ENCODE results near the gene RORC. TPM values are rescaled to one million over a fixed set of nuclear protein-coding genes. Genes with fewer than 3 reads are reported as not detected.
A peak's percentile ranks its signal among the peaks of the same experiment; 100 is the strongest.

Gene RORC
- total RNA-seq, 1 donor from 2014 or later, result 0.72 TPM

DNA sequence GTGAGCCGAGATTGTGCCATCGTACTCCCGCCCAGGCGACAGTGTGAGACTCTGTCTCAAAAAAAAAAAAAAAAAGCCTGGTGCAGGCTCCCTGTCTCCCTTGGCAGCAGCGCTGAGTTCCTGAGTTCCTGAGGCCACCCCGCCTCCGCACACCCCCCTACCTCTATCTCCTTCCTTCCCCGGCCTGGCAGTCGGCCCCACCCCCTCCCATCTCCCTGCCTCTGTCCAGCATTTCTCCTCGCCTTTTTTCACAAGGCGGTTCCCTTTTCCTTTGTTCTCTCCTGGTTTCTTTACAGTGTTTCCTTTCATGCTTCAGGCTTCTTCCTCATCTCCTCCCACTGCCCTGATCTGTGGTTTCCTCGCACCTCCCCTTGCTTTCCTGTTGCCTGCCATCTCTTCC lies 2.7 kb downstream of the RORC start:
- DNase-seq (ENCODE audit: low read depth), result peak; percentile 32

DNA sequence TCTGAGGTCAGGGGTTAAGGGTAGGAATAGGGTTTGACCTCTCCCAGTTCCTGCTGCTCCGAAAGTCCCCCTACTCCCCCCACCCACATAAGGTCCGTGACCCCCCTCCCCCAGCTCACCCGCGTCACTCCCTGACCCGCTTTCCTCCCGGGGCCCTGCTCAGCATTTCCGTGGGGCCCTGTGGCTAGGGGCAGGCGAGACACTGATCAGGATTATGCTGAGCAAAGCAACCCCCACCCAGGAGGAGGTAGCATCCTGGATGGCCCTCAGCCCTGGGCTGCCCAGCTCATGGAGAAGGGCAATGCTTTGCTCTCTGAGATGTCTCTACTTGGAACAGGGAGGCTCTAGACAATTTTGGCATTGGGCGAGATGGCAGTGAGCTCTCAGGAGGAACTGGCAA lies 3.7 kb downstream of the RORC start:
- no peak for DNase-seq (ENCODE audit: low read depth)

DNA sequence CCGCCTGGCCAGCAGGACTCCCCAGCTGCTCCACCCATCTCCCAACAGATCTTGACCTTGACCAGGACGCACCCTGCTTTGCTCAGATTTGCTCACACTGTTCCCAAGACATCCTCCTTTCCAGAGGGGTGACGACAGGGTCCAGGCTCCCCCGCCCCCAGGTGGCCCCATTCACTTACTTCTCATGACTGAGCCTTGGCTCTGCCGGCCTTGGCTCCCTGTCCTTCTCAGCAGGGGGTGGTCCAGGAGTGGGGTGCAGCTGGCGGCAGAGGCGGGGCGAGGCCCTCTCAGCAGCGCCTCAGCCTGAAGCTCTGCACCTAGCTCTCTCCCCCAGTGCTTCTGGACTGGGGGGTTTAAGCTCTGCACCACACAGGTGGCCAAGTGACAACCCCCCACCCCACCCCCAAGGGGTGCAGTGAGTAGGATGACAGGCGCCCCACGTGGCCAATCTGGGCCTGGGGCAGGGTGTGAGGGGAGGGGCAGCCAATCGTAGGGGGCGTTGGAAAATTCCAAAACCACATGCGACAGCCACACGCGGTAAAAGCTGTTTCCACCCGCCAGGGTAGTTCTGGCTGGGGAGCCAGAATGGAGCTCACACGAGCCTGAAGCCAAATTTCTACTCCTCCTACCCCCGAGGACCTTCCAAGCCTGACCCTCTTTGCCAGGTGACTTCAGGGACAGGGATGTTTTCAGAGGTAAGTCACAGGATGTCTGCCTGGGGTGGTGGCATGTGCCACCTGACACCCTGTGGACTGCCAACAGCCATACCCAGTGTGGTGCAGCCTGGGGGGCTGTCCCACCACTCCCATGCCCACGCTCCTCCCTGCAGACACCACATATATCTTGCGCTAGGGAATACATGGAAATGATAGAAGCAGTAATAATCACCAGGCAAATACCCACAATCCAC lies 5.6 kb downstream of the RORC start:
- no peak for DNase-seq (ENCODE audit: low read depth)

DNA sequence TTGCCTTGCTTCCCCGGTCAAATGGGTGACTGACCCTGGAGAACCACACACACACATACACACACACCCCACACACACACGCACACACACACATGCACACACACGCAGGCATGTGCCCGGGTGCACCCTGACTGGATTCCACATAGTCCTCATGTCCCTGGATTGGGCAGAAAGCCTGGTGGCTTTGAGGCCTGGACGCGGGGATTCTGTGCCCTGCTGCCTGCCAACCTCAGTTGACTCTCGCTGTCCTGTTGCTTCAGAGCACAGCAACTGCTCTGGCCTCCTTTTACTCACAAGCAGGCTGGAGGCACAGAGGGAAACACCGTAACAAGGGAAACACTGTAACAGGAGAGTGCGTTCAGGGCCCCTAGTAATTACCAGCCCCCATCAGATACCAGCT lies 6.4 kb downstream of the RORC start:
- DNase-seq (ENCODE audit: low read depth), result peak; percentile 38

DNA sequence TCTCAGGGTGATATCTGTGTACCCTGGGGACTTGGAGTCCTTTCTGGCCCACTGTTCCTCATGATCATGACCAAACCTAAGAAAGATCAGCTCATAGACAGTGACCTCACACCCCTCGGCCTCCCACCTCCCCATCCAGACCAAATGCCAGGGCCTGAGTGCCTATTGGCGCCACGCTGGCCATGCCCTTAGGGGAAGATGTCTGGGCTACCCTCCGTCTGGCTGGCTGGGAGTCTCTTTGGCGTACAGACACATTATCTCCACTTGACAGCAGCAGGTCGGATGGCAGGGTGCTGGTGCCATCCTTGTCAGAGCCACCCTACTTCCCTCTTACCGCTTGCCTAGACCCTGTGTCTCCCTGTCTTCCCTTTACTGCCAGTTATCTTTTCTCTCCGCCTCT lies 8.4 kb downstream of the RORC start:
- no peak for DNase-seq (ENCODE audit: low read depth)

DNA sequence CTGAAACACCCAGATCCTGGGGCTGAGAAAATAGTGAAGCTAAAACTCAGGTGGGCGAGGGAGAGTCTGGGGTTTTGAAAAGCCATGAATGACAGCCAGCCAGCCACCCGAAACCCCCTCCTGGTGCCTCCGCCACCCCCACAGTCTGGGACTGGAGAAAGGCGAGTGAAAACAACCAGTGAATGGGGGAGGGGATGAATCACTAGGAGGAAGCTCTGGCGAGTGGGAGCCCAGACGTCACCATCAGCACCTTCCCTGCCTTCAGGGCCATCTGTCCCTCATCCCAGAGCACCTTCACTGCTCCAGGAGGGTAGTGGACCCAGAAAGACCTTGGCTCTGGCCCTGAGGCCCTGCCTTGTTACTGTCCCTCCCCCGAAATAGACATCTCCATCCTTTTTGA lies 9.2 kb downstream of the RORC start:
- no peak for DNase-seq (ENCODE audit: low read depth)

DNA sequence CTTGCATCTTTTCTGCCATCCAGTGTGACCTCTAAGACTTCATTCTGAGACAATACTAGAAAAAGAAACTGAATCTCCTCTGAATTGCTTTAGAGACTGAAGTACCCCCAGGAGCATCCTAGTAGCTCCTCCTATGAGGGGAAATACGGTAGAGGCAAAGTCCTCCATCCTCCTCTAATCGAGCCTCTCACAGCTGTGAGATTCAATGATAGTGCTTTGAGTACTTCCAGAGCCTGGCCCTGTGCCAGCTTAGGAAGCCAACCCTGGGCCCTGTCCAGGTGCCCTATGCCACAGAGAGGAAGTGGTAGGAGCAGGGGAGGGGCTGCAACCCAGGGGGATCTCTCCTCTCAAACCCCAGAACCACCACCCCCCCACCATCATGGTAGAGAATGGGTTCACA lies 10.7 kb downstream of the RORC start:
- DNase-seq (ENCODE audit: low read depth), result no peak

DNA sequence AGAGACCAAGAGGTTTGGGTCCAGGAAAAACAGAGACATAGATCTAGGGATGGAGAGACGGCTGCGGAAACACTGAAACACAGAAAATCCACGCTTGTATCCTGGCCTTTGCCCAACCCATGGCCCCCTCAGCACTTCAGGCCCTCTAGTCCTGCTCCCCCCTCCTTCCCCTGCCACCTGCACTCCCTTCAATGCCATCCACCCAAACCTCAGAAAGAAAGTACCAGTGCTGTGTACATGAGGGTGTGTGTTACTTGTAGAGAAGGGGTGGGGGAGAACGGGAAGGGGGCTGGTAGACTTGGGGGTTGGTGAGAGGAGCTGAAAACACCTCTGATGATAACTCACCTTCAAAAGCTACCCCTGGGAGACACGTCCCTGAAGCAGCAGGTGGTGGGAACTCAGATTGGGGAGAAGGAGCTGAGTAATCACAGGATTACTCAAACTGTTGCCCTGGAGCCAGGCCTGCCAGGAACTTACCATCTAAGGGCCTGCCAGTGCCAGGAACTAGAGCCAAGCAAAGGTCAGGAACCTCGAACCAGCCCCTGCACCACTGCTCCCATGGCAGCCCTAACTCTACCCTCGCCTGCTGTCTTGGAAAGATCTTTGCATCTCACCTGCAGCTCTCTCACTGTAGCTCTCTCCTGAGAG lies 11.5 kb downstream of the RORC start:
- DNase-seq (ENCODE audit: low read depth), result no peak

DNA sequence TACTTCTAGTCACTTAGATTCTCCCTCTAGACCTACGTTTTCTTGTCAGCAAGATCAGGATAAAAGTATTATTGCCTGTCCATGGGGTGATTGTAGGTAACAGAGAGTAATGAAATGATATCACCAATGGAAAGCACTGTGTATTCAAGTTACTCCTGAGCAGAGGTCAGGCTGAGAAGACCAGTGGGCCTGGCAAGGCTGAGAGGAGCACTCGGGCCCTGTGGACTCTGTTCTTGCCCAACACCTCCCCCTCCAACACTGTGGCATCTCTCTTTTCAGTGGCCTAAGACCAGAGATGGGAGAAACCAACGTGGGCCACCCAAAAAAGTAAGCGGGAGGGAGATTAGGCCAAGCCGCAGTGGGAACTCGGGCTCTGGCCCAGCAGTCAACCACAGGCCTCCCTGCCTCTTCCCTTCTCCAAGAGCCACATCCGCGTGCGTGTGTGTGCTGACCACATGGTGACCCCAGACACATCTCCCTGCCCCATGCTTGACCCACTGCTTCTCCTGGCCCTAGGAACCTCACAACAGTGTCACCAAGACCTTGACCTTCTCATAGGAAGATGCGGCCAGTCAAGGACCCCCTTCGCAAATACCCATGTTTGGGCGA lies 12.3 kb downstream of the RORC start:
- DNase-seq (ENCODE audit: low read depth), result no peak

DNA sequence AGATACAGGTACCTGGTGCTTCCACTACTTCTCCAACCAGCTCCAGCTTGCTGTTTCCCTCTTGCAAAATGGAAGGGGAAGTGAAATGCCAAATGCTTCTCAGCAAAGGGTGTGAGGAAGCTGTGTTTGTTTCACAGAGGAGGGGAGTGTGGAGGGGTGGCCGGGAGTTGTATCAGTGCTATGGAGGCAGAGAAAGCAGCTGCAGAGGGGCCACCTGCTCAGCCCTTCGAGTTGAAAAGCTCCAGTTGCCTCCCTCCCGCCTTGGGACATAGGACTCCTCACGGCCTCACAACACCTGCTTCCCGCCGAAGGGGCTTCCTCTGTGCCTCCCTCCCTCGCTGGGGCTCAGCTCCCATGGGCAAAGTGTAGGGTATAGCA lies 14.3 kb downstream of the RORC start:
- DNase-seq (ENCODE audit: low read depth), result no peak

DNA sequence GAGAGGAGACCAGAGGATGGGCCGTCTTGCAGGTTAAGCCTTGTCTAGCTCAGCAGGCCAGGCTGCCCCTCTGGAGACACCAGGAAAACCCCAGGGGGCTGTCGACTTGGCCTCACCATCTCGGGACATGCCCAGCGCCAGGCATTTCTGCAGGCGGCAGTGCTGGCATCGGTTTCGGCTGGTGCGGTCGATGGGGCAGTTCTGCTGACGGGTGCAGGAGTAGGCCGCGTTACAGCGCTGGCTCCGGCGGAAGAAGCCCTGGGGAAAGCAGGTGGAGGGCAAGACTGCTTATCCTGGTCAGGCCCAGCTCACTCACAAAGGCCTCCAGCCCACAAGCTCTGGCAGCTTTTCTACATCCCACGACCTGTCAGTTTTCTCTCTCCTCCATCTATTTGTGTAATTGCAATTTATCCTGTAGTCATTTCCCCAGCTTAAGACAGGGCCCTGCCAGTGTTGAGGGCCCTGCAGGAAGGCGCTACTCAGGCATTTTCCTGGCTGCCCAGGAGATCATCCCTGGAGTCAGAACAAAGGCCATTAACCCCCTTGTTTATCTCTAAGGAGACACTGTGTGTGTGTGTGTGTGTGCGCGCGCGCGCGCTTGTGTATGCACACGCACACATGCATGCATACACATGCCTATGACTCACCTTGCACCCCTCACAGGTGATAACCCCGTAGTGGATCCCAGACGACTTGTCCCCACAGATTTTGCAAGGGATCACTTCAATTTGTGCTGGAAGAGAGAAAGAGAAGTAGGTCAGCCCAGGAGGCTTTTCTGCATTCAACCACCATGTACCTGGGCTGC lies 14.9 kb downstream of the RORC start:
- DNase-seq (ENCODE audit: low read depth), result no peak

DNA sequence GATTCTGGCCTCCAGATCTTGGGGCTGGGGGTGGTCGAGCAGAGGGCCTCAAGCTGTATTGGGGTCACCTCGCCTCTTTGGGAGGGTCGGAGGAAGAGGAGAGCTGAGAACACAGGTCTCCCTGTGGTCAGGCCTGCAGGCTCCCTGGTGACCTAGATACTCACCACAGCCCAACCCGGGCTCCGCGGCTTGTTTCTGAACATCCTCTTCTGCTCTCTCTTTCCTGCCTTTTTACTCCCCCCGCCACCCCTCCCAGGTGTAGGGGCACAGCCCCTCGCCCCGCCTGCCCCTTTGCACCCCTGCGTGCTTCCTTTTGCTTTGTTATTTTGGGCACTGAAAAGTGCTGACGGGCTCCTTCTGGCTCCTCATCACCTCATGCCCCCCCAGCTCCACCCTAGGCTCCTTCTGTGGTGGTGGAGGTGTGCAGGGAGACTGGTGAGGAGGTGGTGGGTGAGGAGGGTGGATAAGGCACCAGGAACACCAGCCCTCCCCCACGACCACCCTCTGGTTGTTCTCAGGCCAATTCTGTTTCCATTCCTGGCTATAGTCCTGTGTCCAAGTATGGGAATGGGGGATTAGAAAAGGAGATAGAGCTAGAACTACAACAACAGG lies 15.8 kb downstream of the RORC start:
- DNase-seq (ENCODE audit: low read depth), result no peak

DNA sequence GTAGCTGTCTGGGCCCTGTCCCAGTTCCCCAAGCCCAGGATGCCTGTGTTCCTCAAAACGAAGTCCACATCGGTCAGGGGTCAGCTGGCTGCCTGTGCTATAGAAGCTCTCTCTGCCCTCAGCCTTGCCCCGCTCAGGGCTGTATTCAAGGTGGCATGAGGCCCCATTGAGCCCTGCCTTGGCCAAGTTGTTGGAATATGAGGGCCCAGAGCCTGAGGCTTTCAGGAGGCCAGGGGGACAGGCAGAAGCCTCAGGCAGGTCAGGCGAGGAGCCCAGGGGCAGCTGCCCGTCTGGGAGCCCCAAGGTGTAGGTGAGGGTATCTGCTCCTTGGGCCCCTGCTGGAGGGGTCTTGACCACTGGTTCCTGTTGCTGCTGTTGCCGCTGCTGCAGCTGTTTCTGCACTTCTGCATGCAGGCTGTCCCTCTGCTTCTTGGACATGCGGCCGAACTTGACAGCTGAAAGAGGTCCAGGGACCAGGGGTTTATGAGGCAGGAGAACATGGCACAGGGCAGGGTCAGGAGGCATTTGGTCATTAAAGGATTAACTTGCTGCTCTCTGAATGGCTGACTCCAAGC lies 16.5 kb downstream of the RORC start:
- DNase-seq (ENCODE audit: low read depth), result no peak

DNA sequence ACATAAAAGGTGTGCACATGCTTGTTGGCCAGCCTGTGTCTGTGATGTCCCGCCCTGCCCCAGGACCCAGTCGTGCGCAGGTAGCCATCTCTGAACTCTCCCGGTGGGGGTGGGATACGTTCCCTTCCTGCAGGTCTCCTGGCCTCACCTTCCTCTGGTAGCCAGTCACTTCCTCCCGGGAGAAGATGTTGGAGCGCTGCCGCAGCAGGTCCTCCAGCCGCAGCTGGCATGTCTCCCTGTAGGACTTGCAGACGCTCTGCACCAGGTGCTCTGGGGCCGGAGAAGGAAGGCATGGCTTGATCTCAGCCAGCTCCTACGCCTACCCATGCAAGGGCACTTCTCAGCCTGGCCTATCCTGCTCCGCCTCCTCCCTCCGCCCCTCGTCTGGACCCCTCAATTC lies 17.2 kb downstream of the RORC start:
- DNase-seq (ENCODE audit: low read depth), result no peak

DNA sequence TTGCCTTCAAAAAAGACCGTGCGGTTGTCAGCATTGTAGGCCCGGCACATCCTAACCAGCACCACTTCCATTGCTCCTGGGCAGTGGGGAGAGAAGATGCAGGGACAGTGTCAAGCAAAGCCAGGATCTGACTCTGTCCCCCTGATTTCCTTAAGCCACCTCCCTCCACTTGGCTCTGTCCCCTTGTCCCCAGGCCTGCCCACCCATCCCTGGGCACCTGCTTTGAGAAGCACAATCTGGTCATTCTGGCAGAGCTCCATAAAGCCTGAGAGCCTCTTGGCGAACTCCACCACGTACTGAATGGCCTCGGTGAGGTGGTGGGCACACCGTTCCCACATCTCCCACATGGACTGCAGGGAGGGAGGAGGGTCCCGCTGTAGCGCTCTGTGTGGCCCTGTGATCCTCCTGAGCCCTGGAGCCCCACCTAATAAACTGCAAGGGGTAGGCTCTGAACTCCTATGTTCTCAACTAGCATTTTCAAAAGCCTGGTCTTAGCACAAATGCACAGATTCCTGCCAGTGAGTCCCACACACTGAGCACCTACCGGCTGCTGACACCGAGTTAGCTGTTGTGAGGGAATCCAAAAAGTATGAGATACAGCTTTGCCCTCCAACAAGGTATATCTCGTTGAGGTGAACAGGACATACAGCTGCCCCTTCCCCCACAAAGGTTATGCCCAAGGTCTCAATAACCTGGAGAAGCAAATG lies 18.2 kb downstream of the RORC start:
- no peak for DNase-seq (ENCODE audit: low read depth)

DNA sequence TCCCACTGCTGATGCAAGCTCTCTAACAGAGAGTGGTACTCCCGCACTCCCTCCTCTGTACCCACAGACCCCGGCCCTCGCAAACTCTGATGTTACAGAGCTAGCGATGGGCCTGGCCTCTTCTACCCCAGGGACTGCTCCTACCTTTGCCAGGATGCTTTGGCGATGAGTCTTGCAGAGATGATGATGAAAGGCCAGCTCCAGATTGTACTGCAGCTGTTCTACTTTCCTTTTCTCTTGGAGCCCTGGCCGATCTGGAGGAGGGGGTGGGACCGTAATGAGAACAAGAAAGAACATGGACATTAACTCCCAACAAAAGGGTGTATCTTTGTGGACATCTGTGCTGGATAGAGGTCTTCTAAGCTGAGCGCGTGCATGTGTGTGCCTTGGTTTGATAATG lies 20.4 kb downstream of the RORC start:
- peak; percentile 78 for DNase-seq (ENCODE audit: low read depth)

DNA sequence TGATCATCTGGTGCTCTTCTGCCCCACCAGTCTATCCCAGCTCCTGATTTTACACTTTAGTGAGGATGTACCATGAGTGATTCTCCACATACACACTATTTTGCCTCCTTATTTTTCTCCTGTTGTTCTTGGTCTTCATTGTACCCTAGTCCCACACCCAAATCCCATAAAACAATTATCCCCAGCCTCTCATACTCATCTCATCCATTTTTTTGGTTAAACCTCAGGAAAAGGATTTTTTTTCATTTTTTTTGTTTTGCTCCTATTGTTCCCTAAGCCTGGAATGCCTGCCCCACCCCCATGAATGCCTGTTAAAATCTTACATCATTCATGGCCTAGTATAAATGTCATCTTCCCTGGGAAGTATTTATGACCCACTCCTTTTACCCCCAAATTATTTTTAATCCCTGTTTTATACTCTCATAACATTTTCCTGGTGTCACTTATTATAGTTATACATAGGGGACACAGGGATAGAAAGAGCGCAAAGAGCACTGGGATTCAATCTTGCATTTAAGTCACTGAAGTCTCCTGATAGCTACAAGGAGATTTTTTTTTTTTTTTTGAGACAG lies 21.5 kb downstream of the RORC start:
- no peak for DNase-seq (ENCODE audit: low read depth)

DNA sequence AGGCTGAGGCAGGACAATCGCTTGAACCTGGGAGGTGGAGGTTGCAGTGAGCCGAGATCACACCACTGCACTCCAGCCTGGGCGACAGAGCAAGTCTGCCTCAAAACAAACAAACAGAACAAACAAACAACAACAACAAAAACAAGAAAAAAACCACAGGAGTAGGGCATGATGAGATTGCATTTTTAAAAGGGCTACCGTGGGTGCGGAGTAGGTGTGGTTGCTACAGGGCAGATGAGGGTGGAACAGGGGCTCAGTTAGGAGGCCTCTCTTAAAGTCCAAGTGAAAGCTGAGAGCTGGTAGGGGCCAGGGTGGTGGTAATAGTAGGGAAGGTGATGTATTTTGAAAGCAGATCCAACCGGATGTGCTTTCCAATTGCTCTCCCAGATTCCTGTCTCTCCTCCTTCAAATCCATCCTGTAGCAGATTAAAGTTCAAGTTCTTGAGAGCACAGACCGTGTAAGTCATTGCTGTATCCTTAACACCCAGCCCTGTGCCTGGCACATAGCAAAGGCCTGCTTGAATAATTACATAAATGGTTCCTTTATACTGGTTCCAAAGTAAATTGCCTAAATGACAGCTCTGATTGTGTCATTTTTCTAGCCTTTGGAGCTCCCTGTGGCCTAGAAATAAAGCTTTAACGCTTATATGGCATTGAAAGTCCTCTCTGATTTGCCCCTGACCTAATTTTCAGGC lies 22.2 kb downstream of the RORC start:
- DNase-seq (ENCODE audit: low read depth), result no peak

DNA sequence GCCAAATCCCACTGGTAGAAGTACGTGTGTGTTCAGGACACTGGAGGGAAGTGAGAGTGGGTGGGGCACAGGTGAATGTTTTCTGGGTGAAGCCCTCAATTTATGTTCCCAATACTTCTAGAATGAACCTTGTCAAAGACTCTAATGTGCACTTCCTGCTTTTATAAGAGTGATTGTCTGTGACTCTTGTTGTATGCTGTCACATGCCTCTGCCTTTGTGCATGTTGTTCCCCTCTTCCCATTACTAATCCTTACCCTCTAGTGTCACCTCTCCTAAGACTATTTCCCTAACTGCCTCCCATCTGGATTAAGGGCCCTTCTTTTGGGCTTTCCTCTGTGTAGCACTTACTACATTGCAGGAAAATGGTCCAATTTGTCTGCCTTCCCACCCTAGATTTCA lies 23.8 kb downstream of the RORC start:
- no peak for DNase-seq (ENCODE audit: low read depth)

Data from myocyte (in vitro differentiated cells).